ENCODE results near the gene TBC1D3D. TPM values are rescaled to one million over a fixed set of nuclear protein-coding genes. Genes with fewer than 3 reads are reported as not detected.
"Not testable (repeated sequence)": the region's sequence is repeated elsewhere in the genome, so short reads cannot be mapped to it uniquely, and the experiment has no call there.

Gene TBC1D3D
- total RNA-seq: not detected

DNA sequence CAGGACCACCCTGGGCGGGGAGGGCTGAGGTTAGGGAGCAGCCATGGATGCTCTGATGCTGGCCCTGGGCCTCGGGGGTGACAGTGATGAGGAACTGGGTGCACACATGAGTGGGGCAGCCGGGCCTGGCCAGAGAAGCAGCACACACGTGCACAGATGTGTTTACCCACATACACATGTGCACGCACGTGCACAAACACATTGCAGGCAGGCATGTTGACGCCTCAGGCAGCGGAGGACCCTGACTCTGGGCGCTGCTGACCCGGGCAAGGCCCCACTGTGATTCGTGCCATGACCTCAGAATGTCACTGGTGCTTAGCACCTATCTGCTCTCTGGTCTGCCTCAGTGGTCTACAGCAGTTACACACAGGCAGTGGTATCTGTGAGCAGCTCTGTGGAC lies at the start of gene TBC1D3D:
Gene TBC1D3D, plus strand, starts transcription at position 301 of the 400 bp plus-strand sequence. CDS start 1,585 bp downstream, outside the sequence.
- DNase-seq (ENCODE audit: low read depth in 2 of 3, low spot score in 2 of 3): not testable (repeated sequence)

DNA sequence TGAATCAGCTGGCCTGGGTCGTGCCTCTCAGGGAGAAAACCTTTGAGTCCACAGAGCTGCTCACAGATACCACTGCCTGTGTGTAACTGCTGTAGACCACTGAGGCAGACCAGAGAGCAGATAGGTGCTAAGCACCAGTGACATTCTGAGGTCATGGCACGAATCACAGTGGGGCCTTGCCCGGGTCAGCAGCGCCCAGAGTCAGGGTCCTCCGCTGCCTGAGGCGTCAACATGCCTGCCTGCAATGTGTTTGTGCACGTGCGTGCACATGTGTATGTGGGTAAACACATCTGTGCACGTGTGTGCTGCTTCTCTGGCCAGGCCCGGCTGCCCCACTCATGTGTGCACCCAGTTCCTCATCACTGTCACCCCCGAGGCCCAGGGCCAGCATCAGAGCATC lies 14.8 kb upstream of the TBC1D3D start, which contains the start of gene TBC1D3L:
Gene TBC1D3L, minus strand, starts transcription at position 101 of the 400 bp plus-strand sequence. CDS start 1,540 bp downstream, outside the sequence.
- not testable (repeated sequence) for DNase-seq (ENCODE audit: low read depth in 2 of 3, low spot score in 2 of 3)

Other genes starting within 250 kb of the TBC1D3D start
- not detected for gene TBC1D3K, start 79.6 kb upstream of the TBC1D3D start, total RNA-seq
- gene TBC1D3L, start 14.9 kb upstream of the TBC1D3D start, total RNA-seq: 3.2 TPM
- gene TBC1D3C, start 64.7 kb downstream of the TBC1D3D start, total RNA-seq: 0.81 TPM
- gene TBC1D3E, start 124.0 kb downstream of the TBC1D3D start, total RNA-seq: not detected
- not detected for gene TBC1D3, start 188.6 kb downstream of the TBC1D3D start, total RNA-seq